ENCODE data around the gene NDUFAB1.
A peak's percentile ranks its signal among the peaks of the same experiment; 100 is the strongest.
"Not testable (repeated sequence)": the region's sequence is repeated elsewhere in the genome, so short reads cannot be mapped to it uniquely, and the experiment has no call there.

NDUFAB1 gene

GRCh38 chr16:23584186-23585076, 11.7 kb downstream of the NDUFAB1 start:
- no peak for DNase-seq (ENCODE audit: low read depth)
- H3K4me3 ChIP-seq (ENCODE audit: low read depth, low read length): no peak overlapping the region
- TF ChIP-seq CTCF (conservative IDR thresholded peaks at IDR 0.05; ENCODE audit: low read depth, low read length): no peak

- not testable (repeated sequence) for DNase-seq (ENCODE audit: low read depth); H3K4me3 ChIP-seq (ENCODE audit: low read depth, low read length)
Observed at GRCh38 chr16:23583271-23583670, 12.8 kb downstream of the NDUFAB1 start.

- TF ChIP-seq CTCF (conservative IDR thresholded peaks at IDR 0.05; ENCODE audit: low read depth, low read length): no peak
- DNase-seq (ENCODE audit: low read depth): no peak
- H3K4me3 ChIP-seq (ENCODE audit: low read depth, low read length): no peak overlapping the region
Observed at GRCh38 chr16:23581764-23582163, 14.4 kb downstream of the NDUFAB1 start.

GRCh38 chr16:23580391-23580790, 15.7 kb downstream of the NDUFAB1 start:
- DNase-seq (ENCODE audit: low read depth): no peak
- no peak overlapping the region for H3K4me3 ChIP-seq (ENCODE audit: low read depth, low read length)
- TF ChIP-seq CTCF (conservative IDR thresholded peaks at IDR 0.05; ENCODE audit: low read depth, low read length): no peak

- H3K4me3 ChIP-seq (ENCODE audit: low read depth, low read length): no peak overlapping the region
- no peak for DNase-seq (ENCODE audit: low read depth)
- no peak for TF ChIP-seq CTCF (conservative IDR thresholded peaks at IDR 0.05; ENCODE audit: low read depth, low read length)
Observed at GRCh38 chr16:23579371-23579770, 16.7 kb downstream of the NDUFAB1 start.

- peak; percentile 55 for DNase-seq (ENCODE audit: low read depth)
- TF ChIP-seq CTCF (conservative IDR thresholded peaks at IDR 0.05; ENCODE audit: low read depth, low read length): no peak
- H3K4me3 ChIP-seq (ENCODE audit: low read depth, low read length): no peak overlapping the region
Observed at GRCh38 chr16:23578101-23578830, 17.9 kb downstream of the NDUFAB1 start.

GRCh38 chr16:23577493-23577892, 18.6 kb downstream of the NDUFAB1 start:
- no peak for DNase-seq (ENCODE audit: low read depth)
- TF ChIP-seq CTCF (conservative IDR thresholded peaks at IDR 0.05; ENCODE audit: low read depth, low read length): no peak
- no peak overlapping the region for H3K4me3 ChIP-seq (ENCODE audit: low read depth, low read length)
